ENCODE results near the gene OR4E1.
"Not testable (repeated sequence)": the region's sequence is repeated elsewhere in the genome, so short reads cannot be mapped to it uniquely, and the experiment has no call there.

The OR4E1 gene

GRCh38 chr14:21652209-21652808, 21.3 kb downstream of the OR4E1 start:
- no peak for DNase-seq (ENCODE audit: low read depth)

- no peak for DNase-seq (ENCODE audit: low read depth)
These were observed 26.2 kb downstream of the OR4E1 start for GRCh38 chr14:21647380-21647779.

- DNase-seq (ENCODE audit: low read depth): no peak
These were observed 30.2 kb downstream of the OR4E1 start for GRCh38 chr14:21643407-21643806.

GRCh38 chr14:21642683-21643082, 30.9 kb downstream of the OR4E1 start:
- DNase-seq (ENCODE audit: low read depth): no peak

- no peak for DNase-seq (ENCODE audit: low read depth)
These were observed 38.8 kb downstream of the OR4E1 start, which contains the start of gene OR10G2 for GRCh38 chr14:21634840-21635239. TSS of gene OR10G2 (minus strand) at chr14:21634940. CDS start at chr14:21634842, 98 bp downstream.

GRCh38 chr14:21631084-21631483, 42.5 kb downstream of the OR4E1 start:
- DNase-seq (ENCODE audit: low read depth): no peak

- DNase-seq (ENCODE audit: low read depth): not testable (repeated sequence)
These were observed 43.1 kb downstream of the OR4E1 start for GRCh38 chr14:21630503-21630902.

GRCh38 chr14:21626491-21627230, 47.0 kb downstream of the OR4E1 start:
- DNase-seq (ENCODE audit: low read depth): no peak

All from fibroblast of gingiva (primary cell).